ENCODE data around the gene ALKBH1. TPM values are rescaled to one million over a fixed set of nuclear protein-coding genes. Genes with fewer than 3 reads are reported as not detected.

Gene ALKBH1
- total and polyA plus RNA-seq, 2 donors (not counting 1 experiment from before 2014, with no cell fraction given), result 8.8 to 21.8 TPM

DNA sequence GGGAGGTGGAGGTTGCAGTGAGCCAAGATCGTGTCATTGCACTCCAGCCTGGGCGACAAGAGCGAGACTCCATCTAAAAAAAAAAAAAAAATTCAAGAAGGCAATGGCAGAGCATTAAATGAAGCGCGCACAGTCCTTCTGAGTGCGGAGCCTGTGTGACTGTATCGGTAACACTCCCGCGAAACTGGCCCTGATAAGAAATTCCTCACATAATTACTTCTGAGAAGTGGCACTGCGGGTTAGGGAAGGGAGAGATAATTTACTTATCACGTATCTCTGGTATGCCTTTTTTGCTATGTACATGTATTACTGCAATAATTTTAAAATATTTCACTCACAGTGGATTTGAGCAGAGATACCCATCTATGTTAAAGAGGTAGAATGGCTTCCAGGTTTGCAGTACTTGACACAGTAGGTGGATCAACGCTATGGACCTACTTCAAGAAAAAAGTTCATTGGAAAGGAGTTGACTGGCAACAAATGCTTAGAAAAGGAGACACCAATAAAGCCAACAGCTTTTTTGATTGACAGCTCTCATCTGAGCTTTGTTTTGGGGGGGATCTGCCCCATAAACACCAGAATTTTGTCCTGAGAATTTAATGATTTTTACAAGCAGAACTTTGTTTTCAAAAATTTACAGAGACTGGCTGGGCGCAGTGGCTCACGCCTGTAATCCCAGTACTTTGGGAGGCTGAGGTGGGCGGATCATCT is 62.1 kb downstream of the ALKBH1 start:
- Histone ChIP-seq H3K9me3 (ENCODE audit: control extremely low read depth in 1 of 3, control insufficient read depth in 2 of 3, insufficient read depth in 1 of 3, low read length in 2 of 3) (peaks cover 0 to 3% (median 0%) of the 10 kb centered on the region in 3 donors), H3K27me3 (replicated peaks in 1 of 4; ENCODE audit: control extremely low read depth in 1 of 4, control insufficient read depth in 3 of 4, insufficient read depth in 4 of 4, low read length in 3 of 4) (no peaks in the 10 kb centered on the region), H3K4me2 (replicated peaks; ENCODE audit: low read depth, low read length, poor library complexity, severe bottlenecking) (no peak overlapping the region), H3K27ac (ENCODE audit: low read length in 2 of 2) (no peak overlapping the region), H3K4me3 (ENCODE audit: control extremely low read depth in 1 of 5, extremely low read depth in 1 of 5, insufficient read depth in 1 of 5, low read depth in 2 of 5, low read length in 4 of 5) (no peak overlapping the region), H2AFZ (ENCODE audit: insufficient read depth, low read depth, low read length, poor library complexity, severe bottlenecking) (no peak overlapping the region), H3K79me2 (ENCODE audit: control insufficient read depth, insufficient read depth, low read length) (no peaks in the 10 kb centered on the region), H3K36me3 (replicated peaks in 1 of 2; ENCODE audit: control extremely low read depth in 1 of 2, control insufficient read depth in 1 of 2, extremely low read depth in 1 of 2, insufficient read depth in 2 of 2, low read length in 1 of 2) (no peaks in the 10 kb centered on the region), H3K9ac (ENCODE audit: low read length) (no peak overlapping the region), H3K4me1 (ENCODE audit: control insufficient read depth in 2 of 2, insufficient read depth in 2 of 2, low read length in 2 of 2) (peaks cover 7 to 17% of the 10 kb centered on the region in 2 donors), H4K20me1 (ENCODE audit: control insufficient read depth, insufficient read depth, low read length, poor library complexity, severe bottlenecking) (no peaks in the 10 kb centered on the region)
- Mint-ChIP-seq H3K27me3 (no peaks in the 10 kb centered on the region), H3K27ac (no peak overlapping the region), H3K4me1 (peaks cover 15% of the 10 kb centered on the region), H3K4me3 (no peak overlapping the region), H3K9me3 (ENCODE audit: insufficient read depth) (no peaks in the 10 kb centered on the region)
- POLR2A ChIA-PET, result no interaction called here
- 71% methylated on average over 1 of the region's 15 CpGs for WGBS (ENCODE audit: insufficient coverage)
- CTCF ChIA-PET, result no interaction called here
- no peak for ATAC-seq (ENCODE audit: low read depth)
- DNase-seq, result no peak
- TF ChIP-seq, protein P1, sequence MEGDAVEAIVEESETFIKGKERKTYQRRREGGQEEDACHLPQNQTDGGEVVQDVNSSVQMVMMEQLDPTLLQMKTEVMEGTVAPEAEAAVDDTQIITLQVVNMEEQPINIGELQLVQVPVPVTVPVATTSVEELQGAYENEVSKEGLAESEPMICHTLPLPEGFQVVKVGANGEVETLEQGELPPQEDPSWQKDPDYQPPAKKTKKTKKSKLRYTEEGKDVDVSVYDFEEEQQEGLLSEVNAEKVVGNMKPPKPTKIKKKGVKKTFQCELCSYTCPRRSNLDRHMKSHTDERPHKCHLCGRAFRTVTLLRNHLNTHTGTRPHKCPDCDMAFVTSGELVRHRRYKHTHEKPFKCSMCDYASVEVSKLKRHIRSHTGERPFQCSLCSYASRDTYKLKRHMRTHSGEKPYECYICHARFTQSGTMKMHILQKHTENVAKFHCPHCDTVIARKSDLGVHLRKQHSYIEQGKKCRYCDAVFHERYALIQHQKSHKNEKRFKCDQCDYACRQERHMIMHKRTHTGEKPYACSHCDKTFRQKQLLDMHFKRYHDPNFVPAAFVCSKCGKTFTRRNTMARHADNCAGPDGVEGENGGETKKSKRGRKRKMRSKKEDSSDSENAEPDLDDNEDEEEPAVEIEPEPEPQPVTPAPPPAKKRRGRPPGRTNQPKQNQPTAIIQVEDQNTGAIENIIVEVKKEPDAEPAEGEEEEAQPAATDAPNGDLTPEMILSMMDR (IDR thresholded peaks at IDR 0.05), result no peak
- no peak for TF ChIP-seq EZH2 (IDR thresholded peaks at IDR 0.05; ENCODE audit: borderline replicate concordance, insufficient read depth, low read depth, low read length, poor library complexity, severe bottlenecking)
- intact Hi-C loops (cut with micrococcal nuclease), result loop anchor here (10.0 kb wide), 1 partner anchor 51 kb away; no protein-coding TSS in a partner anchor

DNA sequence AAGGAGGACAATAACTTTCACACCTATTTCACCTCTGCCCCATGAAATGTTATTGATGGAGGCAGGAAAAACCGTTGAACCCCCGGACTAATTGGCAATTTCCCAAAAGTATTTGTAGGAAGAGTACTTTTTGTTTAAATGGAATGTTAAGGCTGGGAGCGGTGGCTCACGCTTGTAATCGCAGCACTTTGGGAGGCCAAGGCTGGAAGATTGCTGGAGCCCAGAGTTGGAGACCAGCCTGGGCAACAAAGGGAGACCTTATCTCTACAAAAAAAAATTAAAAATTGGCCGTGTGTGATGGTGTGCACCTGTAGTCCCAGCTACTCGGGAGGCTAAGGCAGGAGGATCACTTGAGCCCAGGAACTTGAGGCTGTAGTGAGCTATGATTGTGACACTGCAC is 65.4 kb downstream of the ALKBH1 start:
- Histone ChIP-seq H3K27ac (ENCODE audit: low read length in 2 of 2) (peak overlapping the region in 1 of 2 donors; percentile 73), H3K9ac (ENCODE audit: low read length) (peak overlapping the region; percentile 79), H3K4me1 (ENCODE audit: control insufficient read depth in 2 of 2, insufficient read depth in 2 of 2, low read length in 2 of 2) (peaks cover 7 to 17% of the 10 kb centered on the region in 2 donors), H2AFZ (ENCODE audit: insufficient read depth, low read depth, low read length, poor library complexity, severe bottlenecking) (peak overlapping the region; percentile 96), H3K36me3 (replicated peaks in 1 of 2; ENCODE audit: control extremely low read depth in 1 of 2, control insufficient read depth in 1 of 2, extremely low read depth in 1 of 2, insufficient read depth in 2 of 2, low read length in 1 of 2) (no peaks in the 10 kb centered on the region), H3K4me2 (replicated peaks; ENCODE audit: low read depth, low read length, poor library complexity, severe bottlenecking) (peak overlapping the region; percentile 86), H3K79me2 (ENCODE audit: control insufficient read depth, insufficient read depth, low read length) (no peaks in the 10 kb centered on the region), H3K4me3 (ENCODE audit: control extremely low read depth in 1 of 5, extremely low read depth in 1 of 5, insufficient read depth in 1 of 5, low read depth in 2 of 5, low read length in 4 of 5) (peak overlapping the region; percentile 41 to 87 (median 75)), H3K9me3 (ENCODE audit: control extremely low read depth in 1 of 3, control insufficient read depth in 2 of 3, insufficient read depth in 1 of 3, low read length in 2 of 3) (peaks cover 0 to 3% (median 3%) of the 10 kb centered on the region in 3 donors), H4K20me1 (ENCODE audit: control insufficient read depth, insufficient read depth, low read length, poor library complexity, severe bottlenecking) (no peaks in the 10 kb centered on the region), H3K27me3 (replicated peaks in 1 of 4; ENCODE audit: control extremely low read depth in 1 of 4, control insufficient read depth in 3 of 4, insufficient read depth in 4 of 4, low read length in 3 of 4) (no peaks in the 10 kb centered on the region)
- POLR2A ChIA-PET, result no interaction called here
- H3K27me3 Mint-ChIP-seq, result no peaks in the 10 kb centered on the region
- DNase-seq (no peak), ATAC-seq (ENCODE audit: low read depth) (no peak)
- peaks cover 16% of the 10 kb centered on the region for H3K4me1 Mint-ChIP-seq
- CTCF ChIA-PET, result interaction anchor here (0.6 to 1.6 kb wide), 3 partner anchors 35 to 265 kb away, joined by 3 read pairs; partner anchors contain the start of genes SAMD15 and TMED8
- H3K27ac Mint-ChIP-seq, result peak overlapping the region; percentile 95
- intact Hi-C loops (cut with micrococcal nuclease), result loop anchor here (1.0 to 10.0 kb wide), 2 partner anchors 26 to 48 kb away; partner anchors contain the start of gene SPTLC2
- TF ChIP-seq, protein P1 (IDR thresholded peaks at IDR 0.05), result no peak
- no peak for TF ChIP-seq EZH2 (IDR thresholded peaks at IDR 0.05; ENCODE audit: borderline replicate concordance, insufficient read depth, low read depth, low read length, poor library complexity, severe bottlenecking)
- WGBS (ENCODE audit: insufficient coverage), result 97% methylated on average over 5 of the region's 7 CpGs
- H3K9me3 Mint-ChIP-seq (ENCODE audit: insufficient read depth), result no peaks in the 10 kb centered on the region
- peak overlapping the region; percentile 96 for H3K4me3 Mint-ChIP-seq
